Measurements from ENCODE around the gene NT5C2.
"Not testable (repeated sequence)": the region's sequence is repeated elsewhere in the genome, so short reads cannot be mapped to it uniquely, and the experiment has no call there.

Gene NT5C2

DNA sequence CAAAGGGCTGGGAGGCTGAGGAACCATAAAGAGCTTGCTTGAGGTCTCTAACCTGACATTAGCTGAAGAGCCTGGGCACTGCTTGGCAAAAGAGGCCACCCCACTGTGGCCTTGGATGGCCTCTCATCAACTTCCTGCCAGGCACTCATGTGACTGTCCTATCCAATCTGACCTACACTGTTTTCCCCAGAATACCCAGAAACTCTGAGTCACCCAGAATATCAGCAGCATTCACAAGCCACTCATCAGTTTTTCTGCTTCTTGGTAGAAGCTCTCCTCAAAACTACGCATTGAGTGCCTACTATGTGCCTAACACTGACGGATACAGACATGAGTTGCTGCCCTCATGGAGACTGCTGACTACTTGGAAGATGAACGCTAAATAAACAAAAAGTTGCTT is 4.1 kb upstream of the NT5C2 start:
- H3K4me3 ChIP-seq (ENCODE audit: low read length), result no peak overlapping the region
- H3K4me1 ChIP-seq (ENCODE audit: control insufficient read depth, insufficient read depth, low read length), result peaks cover 12% of the 10 kb centered on the region

DNA sequence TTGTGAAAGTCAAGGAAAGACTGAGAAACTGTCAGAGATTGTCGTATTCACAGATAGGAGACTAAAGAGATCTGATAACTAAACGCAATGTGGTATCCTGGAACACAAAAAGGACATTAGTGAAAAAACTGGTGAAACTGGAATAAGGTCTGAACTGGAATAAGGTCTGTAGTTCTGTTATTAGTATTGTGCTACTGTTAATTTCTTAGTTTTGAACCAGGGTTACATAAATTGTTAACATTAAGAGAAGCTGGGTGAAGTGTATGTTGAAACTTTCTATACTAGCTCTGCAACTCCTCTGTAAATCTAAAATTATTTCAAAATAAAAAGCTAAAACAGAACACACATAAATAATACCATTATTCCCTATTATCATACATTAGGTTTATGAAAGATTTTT is 3.4 kb upstream of the NT5C2 start:
- peaks cover 14% of the 10 kb centered on the region for H3K4me1 ChIP-seq (ENCODE audit: control insufficient read depth, insufficient read depth, low read length)
- H3K4me3 ChIP-seq (ENCODE audit: low read length), result no peak overlapping the region
- H3K27me3 ChIP-seq (ENCODE audit: control insufficient read depth, insufficient read depth, low read length), result no peaks in the 10 kb centered on the region
- no peaks in the 10 kb centered on the region for H3K9me3 ChIP-seq (ENCODE audit: control insufficient read depth, low read length)
- no peaks in the 10 kb centered on the region for H3K36me3 ChIP-seq (ENCODE audit: control insufficient read depth, insufficient read depth, low read length)
- H3K9ac ChIP-seq (ENCODE audit: low read length), result no peak overlapping the region

More for the DNA sequence above, 4.1 kb upstream of the NT5C2 start:
- Histone ChIP-seq H3K27me3 (ENCODE audit: control insufficient read depth, insufficient read depth, low read length) (no peaks in the 10 kb centered on the region), H3K9me3 (ENCODE audit: control insufficient read depth, low read length) (no peaks in the 10 kb centered on the region), H3K36me3 (ENCODE audit: control insufficient read depth, insufficient read depth, low read length) (no peaks in the 10 kb centered on the region), H3K9ac (ENCODE audit: low read length) (no peak overlapping the region)

DNA sequence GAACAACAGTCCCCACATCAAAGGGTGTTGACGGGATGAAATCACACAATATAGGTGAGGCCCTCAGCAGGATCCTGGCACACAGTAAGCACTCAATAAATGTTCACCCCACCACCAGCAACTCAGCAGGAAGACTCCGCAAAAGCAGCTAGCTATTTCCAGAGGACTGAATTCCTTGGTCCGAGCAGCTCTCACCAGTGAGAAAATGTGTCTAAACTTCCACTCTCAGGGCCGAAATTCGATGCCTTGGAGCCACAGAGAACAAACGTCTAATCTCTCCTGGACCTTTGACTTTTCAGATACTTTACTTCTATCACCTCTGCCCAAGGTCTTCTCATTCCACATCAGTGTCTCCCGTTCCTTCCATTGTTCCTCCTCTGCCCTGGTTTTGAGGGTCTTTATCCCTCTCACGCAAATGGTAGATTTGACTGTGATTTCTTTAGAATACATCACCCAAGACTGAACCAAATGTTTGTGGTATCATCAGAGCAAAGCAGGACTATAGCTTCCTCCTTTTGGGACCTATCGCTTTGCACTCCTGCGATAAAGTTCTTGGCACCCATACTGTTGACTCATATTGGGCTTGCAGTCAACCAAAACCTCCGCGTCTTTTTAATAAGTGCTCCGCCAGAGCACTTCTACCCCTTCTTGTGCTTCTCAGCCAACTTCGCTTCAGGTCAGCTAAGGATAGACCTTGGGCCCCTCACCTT is 903 bp upstream of the NT5C2 start:
- Histone ChIP-seq H3K36me3 (ENCODE audit: control insufficient read depth, insufficient read depth, low read length) (no peaks in the 10 kb centered on the region), H3K4me3 (ENCODE audit: low read length) (peak overlapping the region; percentile 54), H3K9me3 (ENCODE audit: control insufficient read depth, low read length) (no peaks in the 10 kb centered on the region), H3K9ac (ENCODE audit: low read length) (peak overlapping the region; percentile 49), H3K4me1 (ENCODE audit: control insufficient read depth, insufficient read depth, low read length) (peaks cover 28% of the 10 kb centered on the region), H3K27me3 (ENCODE audit: control insufficient read depth, insufficient read depth, low read length) (no peaks in the 10 kb centered on the region)

DNA sequence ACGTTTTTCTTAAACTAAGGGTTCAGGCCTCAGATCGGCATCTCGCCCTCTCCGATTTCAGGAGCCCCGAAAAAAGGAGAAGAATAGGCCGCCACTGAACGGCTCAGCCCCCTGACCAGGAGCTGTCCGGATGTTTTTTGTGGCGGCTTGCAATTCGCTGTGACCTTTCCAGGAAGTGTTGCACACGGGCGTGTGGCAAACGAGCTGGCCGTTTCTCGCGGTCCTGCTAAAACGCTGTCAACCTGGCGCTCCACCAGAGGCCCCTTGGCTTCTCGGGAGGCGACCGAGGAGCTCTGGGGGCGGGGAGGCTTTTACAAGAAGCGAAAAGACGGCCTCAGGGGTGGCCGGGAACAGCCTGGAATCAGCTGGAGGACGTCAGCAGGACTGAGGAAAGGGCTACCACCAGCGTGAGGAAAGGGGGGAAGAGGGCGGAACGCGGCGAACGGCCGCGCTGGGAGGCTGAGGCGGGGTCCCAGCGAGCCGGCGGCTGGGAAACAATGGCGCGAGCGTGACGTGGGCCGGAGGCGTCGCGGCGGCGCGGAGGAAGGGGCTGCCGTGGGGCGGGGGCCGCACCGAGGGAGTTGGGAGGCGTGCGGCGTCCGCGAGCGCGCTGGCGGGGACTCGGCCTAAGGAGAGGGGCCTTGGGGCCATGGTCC is 493 bp downstream of the NT5C2 start:
- Histone ChIP-seq H3K36me3 (ENCODE audit: control insufficient read depth, insufficient read depth, low read length) (no peaks in the 10 kb centered on the region), H3K9ac (ENCODE audit: low read length) (peak overlapping the region; percentile 99), H3K4me3 (ENCODE audit: low read length) (peak overlapping the region; percentile 61), H3K9me3 (ENCODE audit: control insufficient read depth, low read length) (no peaks in the 10 kb centered on the region), H3K27me3 (ENCODE audit: control insufficient read depth, insufficient read depth, low read length) (no peaks in the 10 kb centered on the region), H3K4me1 (ENCODE audit: control insufficient read depth, insufficient read depth, low read length) (peaks cover 33% of the 10 kb centered on the region)

DNA sequence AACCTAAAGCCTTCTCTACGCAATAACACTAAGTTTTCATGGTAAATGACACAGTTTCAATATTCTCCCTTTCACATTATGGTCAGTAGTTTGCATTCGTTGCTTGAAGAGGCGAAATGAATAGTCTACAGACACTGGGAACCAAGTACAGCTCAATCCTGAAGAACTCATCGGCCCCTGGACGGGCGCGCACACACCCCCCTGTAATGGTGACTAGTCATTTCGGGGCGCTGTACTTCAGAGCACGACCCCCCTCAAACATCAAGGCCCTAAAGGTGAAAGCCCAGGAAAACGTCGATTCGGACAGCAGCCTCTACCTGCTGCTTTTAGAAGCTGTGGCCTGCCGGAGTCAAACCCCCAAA is 1.0 kb downstream of the NT5C2 start:
- Histone ChIP-seq H3K9ac (ENCODE audit: low read length) (peak overlapping the region; percentile 99), H3K4me3 (ENCODE audit: low read length) (peak overlapping the region; percentile 61), H3K27me3 (ENCODE audit: control insufficient read depth, insufficient read depth, low read length) (no peaks in the 10 kb centered on the region), H3K4me1 (ENCODE audit: control insufficient read depth, insufficient read depth, low read length) (peaks cover 33% of the 10 kb centered on the region), H3K36me3 (ENCODE audit: control insufficient read depth, insufficient read depth, low read length) (no peaks in the 10 kb centered on the region), H3K9me3 (ENCODE audit: control insufficient read depth, low read length) (no peaks in the 10 kb centered on the region)

DNA sequence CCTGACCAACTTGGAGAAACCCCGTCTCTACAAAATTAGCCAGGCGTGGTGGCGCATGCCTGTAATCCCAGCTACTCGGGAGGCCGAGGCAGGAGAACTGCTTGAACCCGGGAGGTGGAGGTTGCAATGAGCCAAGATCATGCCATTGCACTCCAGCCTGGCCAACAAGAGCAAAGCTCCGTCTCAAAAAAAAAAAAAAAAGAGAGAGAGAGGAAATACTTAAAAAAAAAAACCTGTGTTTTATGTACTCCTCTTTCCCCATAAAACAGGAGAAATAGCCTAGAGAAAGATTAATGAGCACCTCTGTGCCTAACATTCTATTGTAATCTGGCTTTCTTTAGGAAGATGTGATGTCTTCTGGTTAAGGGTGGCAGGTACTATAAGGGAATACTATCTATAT is 1.9 kb downstream of the NT5C2 start:
- H3K27me3 ChIP-seq (ENCODE audit: control insufficient read depth, insufficient read depth, low read length); H3K36me3 ChIP-seq (ENCODE audit: control insufficient read depth, insufficient read depth, low read length); H3K9me3 ChIP-seq (ENCODE audit: control insufficient read depth, low read length); H3K4me3 ChIP-seq (ENCODE audit: low read length): not testable (repeated sequence)
- H3K9ac ChIP-seq (ENCODE audit: low read length), result peak overlapping the region; percentile 99
- H3K4me1 ChIP-seq (ENCODE audit: control insufficient read depth, insufficient read depth, low read length), result peaks cover 33% of the 10 kb centered on the region

DNA sequence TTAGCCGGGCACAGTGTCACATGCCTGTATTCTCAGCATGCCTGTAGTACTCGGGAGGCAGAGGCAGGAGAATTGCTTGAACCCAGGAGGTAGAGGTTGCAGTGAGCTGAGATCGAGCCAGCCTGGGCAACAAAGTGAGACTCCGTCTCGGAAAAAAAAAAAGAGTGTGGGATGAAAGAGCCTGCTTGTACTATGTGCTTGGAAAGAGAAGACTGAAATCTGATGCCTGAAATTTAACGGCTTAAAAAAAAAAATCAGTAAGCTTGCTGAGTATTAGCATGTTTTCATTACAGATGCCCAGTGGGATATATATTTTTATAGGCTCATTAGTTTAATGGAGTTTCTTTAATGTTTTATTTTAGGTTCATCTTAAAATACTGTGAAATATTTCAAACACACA is 4.2 kb downstream of the NT5C2 start:
- Histone ChIP-seq H3K4me3 (ENCODE audit: low read length) (no peak overlapping the region), H3K27me3 (ENCODE audit: control insufficient read depth, insufficient read depth, low read length) (no peaks in the 10 kb centered on the region), H3K9me3 (ENCODE audit: control insufficient read depth, low read length) (no peaks in the 10 kb centered on the region), H3K36me3 (ENCODE audit: control insufficient read depth, insufficient read depth, low read length) (no peaks in the 10 kb centered on the region), H3K9ac (ENCODE audit: low read length) (no peak overlapping the region), H3K4me1 (ENCODE audit: control insufficient read depth, insufficient read depth, low read length) (peaks cover 47% of the 10 kb centered on the region)

DNA sequence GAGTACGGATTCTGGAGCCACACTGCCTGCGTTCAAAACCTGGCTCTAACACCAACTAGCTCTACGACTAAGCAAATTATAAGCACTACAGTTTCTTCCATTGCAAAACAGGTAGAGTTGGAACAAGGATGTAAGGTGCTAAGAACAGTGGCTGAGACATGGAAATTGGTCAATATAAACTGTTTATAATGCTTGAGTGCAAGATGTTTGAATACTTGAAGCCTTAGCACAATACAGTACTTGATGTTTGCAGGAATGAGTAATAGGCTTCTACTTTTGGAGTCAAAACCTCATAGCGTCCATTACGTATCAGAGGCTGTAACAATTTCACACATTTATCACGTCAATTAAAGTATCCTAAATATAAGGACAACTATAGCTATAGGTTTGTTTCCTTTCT is 6.9 kb downstream of the NT5C2 start:
- Histone ChIP-seq H3K27me3 (ENCODE audit: control insufficient read depth, insufficient read depth, low read length) (no peaks in the 10 kb centered on the region), H3K4me3 (ENCODE audit: low read length) (no peak overlapping the region), H3K36me3 (ENCODE audit: control insufficient read depth, insufficient read depth, low read length) (no peaks in the 10 kb centered on the region), H3K9me3 (ENCODE audit: control insufficient read depth, low read length) (no peaks in the 10 kb centered on the region), H3K9ac (ENCODE audit: low read length) (no peak overlapping the region), H3K4me1 (ENCODE audit: control insufficient read depth, insufficient read depth, low read length) (peaks cover 40% of the 10 kb centered on the region)

DNA sequence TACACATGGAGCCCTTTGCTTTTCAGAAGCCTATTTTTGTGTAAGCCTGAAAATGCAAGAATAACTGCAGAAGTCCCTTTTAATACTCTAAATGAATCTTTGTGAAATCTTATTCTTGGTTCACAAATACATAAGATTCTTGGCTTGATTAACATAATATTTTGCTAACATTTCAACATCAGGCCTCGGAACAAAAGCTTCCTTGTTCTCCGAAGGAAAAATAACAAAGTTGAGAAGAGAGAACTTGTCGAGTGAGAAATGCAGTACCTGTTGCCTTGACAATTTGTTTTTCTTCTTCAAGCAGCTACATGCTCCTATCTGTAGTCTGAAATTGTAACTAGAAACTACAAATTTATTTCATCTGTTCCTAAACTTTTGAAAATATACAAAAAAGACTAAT is 8.5 kb downstream of the NT5C2 start:
- peaks cover 33% of the 10 kb centered on the region for H3K4me1 ChIP-seq (ENCODE audit: control insufficient read depth, insufficient read depth, low read length)
- no peaks in the 10 kb centered on the region for H3K9me3 ChIP-seq (ENCODE audit: control insufficient read depth, low read length)
- H3K36me3 ChIP-seq (ENCODE audit: control insufficient read depth, insufficient read depth, low read length), result no peaks in the 10 kb centered on the region
- no peak overlapping the region for H3K9ac ChIP-seq (ENCODE audit: low read length)
- no peaks in the 10 kb centered on the region for H3K27me3 ChIP-seq (ENCODE audit: control insufficient read depth, insufficient read depth, low read length)
- no peak overlapping the region for H3K4me3 ChIP-seq (ENCODE audit: low read length)

DNA sequence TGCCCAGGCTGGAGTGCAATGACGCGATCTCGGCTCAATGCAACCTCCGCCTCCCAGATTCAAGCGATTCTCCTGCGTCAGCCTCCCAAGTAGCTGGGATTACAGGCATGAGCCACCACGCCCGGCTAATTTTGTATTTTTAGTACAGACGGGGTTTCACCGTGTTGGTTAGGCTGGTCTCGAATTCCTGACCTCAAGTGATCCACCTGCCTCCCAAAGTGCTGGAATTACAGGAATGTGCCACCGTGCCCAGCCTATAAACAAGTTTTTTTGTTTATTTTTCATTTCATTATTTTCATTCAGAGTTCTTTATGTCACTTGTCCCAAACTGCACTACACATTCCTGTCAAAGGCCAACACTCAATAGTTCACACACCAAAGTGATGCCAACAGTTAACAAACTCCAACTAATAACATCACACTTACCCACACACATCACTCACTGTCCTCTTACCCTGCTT is 9.1 kb downstream of the NT5C2 start:
- not testable (repeated sequence) for H3K27me3 ChIP-seq (ENCODE audit: control insufficient read depth, insufficient read depth, low read length); H3K9me3 ChIP-seq (ENCODE audit: control insufficient read depth, low read length); H3K36me3 ChIP-seq (ENCODE audit: control insufficient read depth, insufficient read depth, low read length); H3K4me3 ChIP-seq (ENCODE audit: low read length); H3K9ac ChIP-seq (ENCODE audit: low read length)
- peaks cover 31% of the 10 kb centered on the region for H3K4me1 ChIP-seq (ENCODE audit: control insufficient read depth, insufficient read depth, low read length)

DNA sequence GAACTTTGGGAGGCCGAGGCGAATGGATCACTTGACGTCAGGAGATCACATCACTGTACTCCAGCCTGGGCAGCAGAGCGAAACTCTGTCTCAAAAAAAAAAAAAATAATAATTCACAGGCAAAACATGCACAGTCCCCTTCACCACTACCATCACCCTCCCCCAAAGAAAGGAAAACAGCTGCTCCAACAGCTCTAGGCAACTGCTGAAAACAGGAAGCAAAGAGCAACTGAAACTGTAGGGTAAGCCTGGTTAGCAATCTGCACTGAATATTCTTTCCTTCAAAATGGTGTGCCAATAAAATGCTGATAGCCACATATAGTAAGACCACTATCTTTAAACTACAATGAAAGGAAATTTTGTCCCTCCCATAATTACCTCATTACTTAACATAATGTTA is 11.8 kb downstream of the NT5C2 start:
- no peak overlapping the region for H3K4me3 ChIP-seq (ENCODE audit: low read length)
- H3K4me1 ChIP-seq (ENCODE audit: control insufficient read depth, insufficient read depth, low read length), result peaks cover 27% of the 10 kb centered on the region
- H3K9me3 ChIP-seq (ENCODE audit: control insufficient read depth, low read length), result no peaks in the 10 kb centered on the region
- no peaks in the 10 kb centered on the region for H3K36me3 ChIP-seq (ENCODE audit: control insufficient read depth, insufficient read depth, low read length)
- no peaks in the 10 kb centered on the region for H3K27me3 ChIP-seq (ENCODE audit: control insufficient read depth, insufficient read depth, low read length)
- H3K9ac ChIP-seq (ENCODE audit: low read length), result no peak overlapping the region

DNA sequence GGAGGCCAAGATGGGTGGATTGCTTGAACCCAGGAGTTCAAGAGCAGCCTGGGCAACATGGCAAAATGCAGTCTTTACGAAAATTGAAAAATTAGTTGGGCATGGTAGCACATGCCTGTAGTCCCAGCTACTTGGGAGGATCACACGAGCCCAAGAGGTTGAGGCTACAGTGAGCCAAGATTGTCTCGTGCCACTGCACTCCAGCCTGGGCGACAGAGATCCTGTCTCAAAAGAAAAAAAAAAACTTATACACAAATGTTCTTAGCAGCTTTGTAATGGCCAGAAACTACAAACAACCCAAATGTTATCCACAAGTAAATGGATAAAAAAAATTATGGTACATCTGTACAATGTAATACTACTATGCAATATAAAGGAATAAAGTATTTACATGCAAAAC is 12.6 kb downstream of the NT5C2 start:
- H3K4me3 ChIP-seq (ENCODE audit: low read length), result no peak overlapping the region
- H3K9ac ChIP-seq (ENCODE audit: low read length), result no peak overlapping the region
- no peaks in the 10 kb centered on the region for H3K27me3 ChIP-seq (ENCODE audit: control insufficient read depth, insufficient read depth, low read length)
- no peaks in the 10 kb centered on the region for H3K9me3 ChIP-seq (ENCODE audit: control insufficient read depth, low read length)
- H3K36me3 ChIP-seq (ENCODE audit: control insufficient read depth, insufficient read depth, low read length), result no peaks in the 10 kb centered on the region
- H3K4me1 ChIP-seq (ENCODE audit: control insufficient read depth, insufficient read depth, low read length), result peaks cover 24% of the 10 kb centered on the region
